Measurements from ENCODE around the gene SEZ6L2. TPM values are rescaled to one million over a fixed set of nuclear protein-coding genes. Genes with fewer than 3 reads are reported as not detected.

SEZ6L2 gene
- total RNA-seq, 4 donors from 2014 or later: 0.52 to 19.4 (median 4.6) TPM; not detected in 1

DNA sequence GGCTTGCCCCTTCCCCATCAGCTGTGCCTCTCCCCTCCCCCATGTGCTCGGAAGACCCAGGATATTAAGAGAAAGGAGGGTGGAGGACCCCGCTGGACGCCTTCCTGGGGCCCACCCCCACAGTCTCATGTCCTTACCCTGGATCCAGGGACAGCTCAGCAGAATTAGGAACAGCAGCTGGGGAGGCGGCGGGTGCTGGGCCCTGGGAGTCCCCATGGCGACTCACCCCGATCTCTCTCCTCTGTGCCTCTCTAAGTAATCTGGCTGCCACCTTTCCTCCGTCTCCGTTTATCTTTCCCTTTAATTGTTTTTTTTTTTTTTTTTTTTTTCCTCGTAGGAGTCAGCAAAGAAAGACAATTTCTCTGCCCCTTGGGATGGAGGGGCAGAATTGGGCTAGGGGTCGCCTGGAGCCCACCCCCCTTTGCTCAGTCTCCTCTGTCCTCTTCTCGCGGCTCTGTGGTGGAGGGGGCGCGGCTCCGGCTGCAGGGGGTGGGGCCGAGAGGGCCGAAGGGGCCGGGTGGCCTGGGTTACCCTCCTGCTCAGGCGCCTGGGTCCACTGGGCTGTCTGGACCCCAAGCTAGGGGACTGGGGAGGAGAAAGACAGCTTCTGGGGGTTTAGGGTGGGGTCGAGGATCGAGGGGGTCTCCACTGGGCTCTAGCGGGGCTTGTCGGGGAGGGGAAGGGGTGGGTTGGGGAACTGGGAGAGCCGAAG, 390 bp downstream of the SEZ6L2 start:
- H3K36me3 ChIP-seq: no peaks in the 10 kb centered on the region
- no peak overlapping the region for H3K27ac ChIP-seq
- intact Hi-C loops (cut with DNase I; ENCODE audit: low total_unique reads): no loop called here
- DNase-seq: no peak
- H3K9me3 ChIP-seq: no peaks in the 10 kb centered on the region
- H3K4me3 ChIP-seq: peak overlapping the region in 1 of 2 donors; percentile 8
- H3K4me1 ChIP-seq: no peaks in the 10 kb centered on the region
- TF ChIP-seq, protein P1, sequence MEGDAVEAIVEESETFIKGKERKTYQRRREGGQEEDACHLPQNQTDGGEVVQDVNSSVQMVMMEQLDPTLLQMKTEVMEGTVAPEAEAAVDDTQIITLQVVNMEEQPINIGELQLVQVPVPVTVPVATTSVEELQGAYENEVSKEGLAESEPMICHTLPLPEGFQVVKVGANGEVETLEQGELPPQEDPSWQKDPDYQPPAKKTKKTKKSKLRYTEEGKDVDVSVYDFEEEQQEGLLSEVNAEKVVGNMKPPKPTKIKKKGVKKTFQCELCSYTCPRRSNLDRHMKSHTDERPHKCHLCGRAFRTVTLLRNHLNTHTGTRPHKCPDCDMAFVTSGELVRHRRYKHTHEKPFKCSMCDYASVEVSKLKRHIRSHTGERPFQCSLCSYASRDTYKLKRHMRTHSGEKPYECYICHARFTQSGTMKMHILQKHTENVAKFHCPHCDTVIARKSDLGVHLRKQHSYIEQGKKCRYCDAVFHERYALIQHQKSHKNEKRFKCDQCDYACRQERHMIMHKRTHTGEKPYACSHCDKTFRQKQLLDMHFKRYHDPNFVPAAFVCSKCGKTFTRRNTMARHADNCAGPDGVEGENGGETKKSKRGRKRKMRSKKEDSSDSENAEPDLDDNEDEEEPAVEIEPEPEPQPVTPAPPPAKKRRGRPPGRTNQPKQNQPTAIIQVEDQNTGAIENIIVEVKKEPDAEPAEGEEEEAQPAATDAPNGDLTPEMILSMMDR (IDR thresholded peaks at IDR 0.05): no peak
- no peak for TF ChIP-seq POLR2A (IDR thresholded peaks at IDR 0.05)
- H3K27me3 ChIP-seq: no peaks in the 10 kb centered on the region

DNA sequence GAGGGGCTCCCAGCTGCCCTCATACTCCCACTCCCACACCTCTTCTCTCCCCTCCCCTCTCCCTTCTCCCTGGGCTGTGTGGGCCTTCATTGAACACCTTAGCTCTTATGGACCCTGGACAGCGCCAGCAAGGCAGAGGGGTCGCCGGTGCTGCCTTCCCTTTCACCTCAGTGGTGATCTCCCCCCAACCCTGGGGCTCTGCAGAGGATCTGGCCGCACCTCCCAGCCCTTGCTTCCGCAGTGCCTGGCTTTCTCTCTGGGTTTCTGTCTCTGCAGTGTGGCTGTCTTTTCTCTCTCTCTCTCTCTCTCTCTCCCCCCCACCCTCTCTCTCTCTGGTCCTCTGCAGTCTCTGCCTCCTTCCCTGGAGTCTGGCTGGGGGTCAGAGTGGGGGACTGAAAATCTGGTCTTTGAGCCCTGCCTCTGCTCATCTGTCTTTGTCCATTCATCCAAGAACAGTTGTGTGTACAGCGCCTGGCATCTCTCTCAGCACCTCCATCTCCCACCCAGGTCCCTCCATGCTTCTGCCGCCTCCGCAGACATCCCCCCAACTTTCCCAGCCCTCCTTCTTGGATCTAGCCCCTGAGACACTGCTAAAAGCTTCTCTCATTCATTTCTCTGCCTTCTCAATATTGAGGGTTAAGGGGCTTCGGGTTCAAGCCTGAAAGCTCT, 1.1 kb downstream of the SEZ6L2 start:
- intact Hi-C loops (cut with DNase I; ENCODE audit: low total_unique reads): no loop called here
- DNase-seq: no peak
- no peak for TF ChIP-seq POLR2A (IDR thresholded peaks at IDR 0.05)
- TF ChIP-seq, protein P1 (IDR thresholded peaks at IDR 0.05): no peak
- H3K36me3 ChIP-seq: no peaks in the 10 kb centered on the region
- no peaks in the 10 kb centered on the region for H3K27me3 ChIP-seq
- no peaks in the 10 kb centered on the region for H3K9me3 ChIP-seq
- no peak overlapping the region for H3K4me3 ChIP-seq
- no peaks in the 10 kb centered on the region for H3K4me1 ChIP-seq
- no peak overlapping the region for H3K27ac ChIP-seq

DNA sequence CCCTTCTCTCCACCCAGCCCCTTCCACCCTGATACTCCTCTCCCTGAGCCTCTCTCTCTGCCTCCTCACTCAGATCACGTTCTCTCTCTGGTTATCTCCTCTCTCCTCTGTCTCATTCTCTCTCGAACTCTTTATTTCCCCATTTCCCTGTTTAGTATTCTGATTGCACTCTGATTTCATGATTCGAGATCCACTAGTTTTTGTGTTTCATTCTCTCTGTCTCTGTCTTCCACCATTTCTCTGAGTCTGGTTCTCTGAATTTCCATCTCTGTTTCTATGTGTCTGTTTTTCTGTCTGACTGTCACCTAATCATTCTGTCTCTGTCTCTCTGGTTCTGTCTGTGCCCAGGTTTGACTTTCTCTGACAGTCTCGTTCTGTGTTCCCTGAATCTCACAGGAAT, 2.0 kb downstream of the SEZ6L2 start:
- Histone ChIP-seq H3K36me3 (no peaks in the 10 kb centered on the region), H3K4me1 (no peaks in the 10 kb centered on the region), H3K9me3 (no peaks in the 10 kb centered on the region), H3K27me3 (no peaks in the 10 kb centered on the region), H3K27ac (no peak overlapping the region), H3K4me3 (no peak overlapping the region)
- TF ChIP-seq POLR2A (IDR thresholded peaks at IDR 0.05): no peak
- TF ChIP-seq, protein P1 (IDR thresholded peaks at IDR 0.05): no peak
- intact Hi-C loops (cut with DNase I; ENCODE audit: low total_unique reads): no loop called here
- DNase-seq: no peak

DNA sequence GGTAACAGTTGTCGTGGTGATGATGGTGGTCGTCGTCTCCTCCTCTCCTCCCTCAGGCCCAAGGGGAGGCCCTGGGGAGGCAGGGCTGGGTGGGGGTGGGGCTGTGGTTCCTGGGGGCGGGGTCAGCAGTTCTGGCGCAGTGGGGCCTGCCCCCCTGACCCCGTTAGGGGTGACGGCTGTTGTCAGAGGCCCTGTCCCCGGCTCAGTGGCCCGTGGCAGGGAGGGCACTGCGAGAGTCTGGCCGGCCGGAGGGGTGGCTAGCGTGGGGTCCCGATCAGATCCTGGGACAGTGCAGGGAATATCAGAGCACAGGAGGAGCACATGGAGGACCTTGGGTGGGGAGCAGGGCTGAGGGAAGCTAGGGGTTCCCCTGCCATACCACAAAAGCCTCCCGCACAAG, 2.5 kb downstream of the SEZ6L2 start:
- no peak overlapping the region for H3K4me3 ChIP-seq
- DNase-seq: no peak
- intact Hi-C loops (cut with DNase I; ENCODE audit: low total_unique reads): no loop called here
- no peaks in the 10 kb centered on the region for H3K9me3 ChIP-seq
- no peaks in the 10 kb centered on the region for H3K27me3 ChIP-seq
- TF ChIP-seq POLR2A (IDR thresholded peaks at IDR 0.05): no peak
- TF ChIP-seq, protein P1 (IDR thresholded peaks at IDR 0.05): no peak
- H3K4me1 ChIP-seq: no peaks in the 10 kb centered on the region
- no peak overlapping the region for H3K27ac ChIP-seq
- H3K36me3 ChIP-seq: no peaks in the 10 kb centered on the region

DNA sequence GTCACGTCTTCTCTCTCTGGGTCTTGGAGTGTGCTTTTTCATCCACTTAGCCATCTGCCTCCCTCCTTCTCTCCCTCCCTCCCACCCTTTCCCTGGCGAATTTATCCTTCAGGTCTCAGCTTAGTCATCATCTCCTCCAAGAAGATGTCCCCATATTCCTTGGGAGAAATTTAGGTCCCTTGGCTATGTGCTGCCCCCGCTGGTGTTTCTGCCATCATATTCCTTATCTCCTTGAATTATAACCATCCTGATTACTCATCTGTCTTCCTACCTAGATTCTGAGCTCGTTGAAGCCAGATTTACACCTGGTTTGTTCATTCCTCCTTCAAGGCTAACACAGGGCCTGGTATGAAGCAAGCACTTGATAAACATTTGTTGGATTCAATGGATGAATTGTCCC, 5.0 kb downstream of the SEZ6L2 start:
- no peaks in the 10 kb centered on the region for H3K36me3 ChIP-seq
- no peaks in the 10 kb centered on the region for H3K4me1 ChIP-seq
- H3K27me3 ChIP-seq: no peaks in the 10 kb centered on the region
- intact Hi-C loops (cut with DNase I; ENCODE audit: low total_unique reads): no loop called here
- no peak overlapping the region for H3K27ac ChIP-seq
- DNase-seq: no peak
- TF ChIP-seq, protein P1 (IDR thresholded peaks at IDR 0.05): no peak
- TF ChIP-seq POLR2A (IDR thresholded peaks at IDR 0.05): no peak
- H3K9me3 ChIP-seq: no peaks in the 10 kb centered on the region
- no peak overlapping the region for H3K4me3 ChIP-seq
